ENCODE data around the gene APBA1. TPM values are rescaled to one million over a fixed set of nuclear protein-coding genes. Genes with fewer than 3 reads are reported as not detected.

Gene APBA1
- total and polyA plus RNA-seq, 9 of the 15 experiments (the other 6 are each of a cell fraction or from before 2014, with no cell fraction given) = 0.01 to 0.02 TPM; not detected in 7

- TF ChIP-seq ATF2 (CRISPR knock-in tag; IDR thresholded peaks at IDR 0.05) = no peak
- TF ChIP-seq TCF15 (CRISPR knock-in tag; IDR thresholded peaks at IDR 0.05) = no peak
- TF ChIP-seq BRD4 (IDR thresholded peaks at IDR 0.05) = no peak
- TF ChIP-seq BCOR (IDR thresholded peaks at IDR 0.05) = no peak
- TF ChIP-seq ID3 (CRISPR knock-in tag; IDR thresholded peaks at IDR 0.05) = no peak
- TF ChIP-seq ID3 (tag; IDR thresholded peaks at IDR 0.05) = no peak
- TF ChIP-seq LARP7 (IDR thresholded peaks at IDR 0.05) = no peak
- no peak for TF ChIP-seq ZBTB26 (CRISPR knock-in tag; IDR thresholded peaks at IDR 0.05)
- no peak for TF ChIP-seq ZNF124 (CRISPR knock-in tag; IDR thresholded peaks at IDR 0.05)
Measured at GRCh38 chr9:69674716-69675438, 2.7 kb upstream of the APBA1 start (continued).
